GM12878 (cell line): ENCODE measurements around the gene CD34. TPM values are rescaled to one million over a fixed set of nuclear protein-coding genes. Genes with fewer than 3 reads are reported as not detected.

ENCODE experiments used
- ATAC-seq: fragments of 200-7000 bp; cut with Tn5 transposase; 3 replicates; pipeline ENCODE4 v1.9.1; 2020; ENCODE audit warnings: mild to moderate bottlenecking, moderate library complexity
- BruUV-seq: library from RNA; stranded (reverse); fragments of 400-500 nt; replicated peaks from 2 replicates; lab custom pipeline; 2021; lab: Mats Ljungman, UMichigan
- CTCF ChIA-PET: fragments of 300-600 bp; sonication (Branson Sonifier 250); formaldehyde crosslinking; extraction: SDS; loops from one replicate; lab custom pipeline; 2021; ENCODE audit warnings: inconsistent platforms; lab: Yijun Ruan, JAX
- POLR2A ChIA-PET: fragments of 350-600 bp; formaldehyde crosslinking; extraction: SDS; loops from one replicate; lab custom pipeline; 2021; ENCODE audit warnings: inconsistent platforms; lab: Charles Lee
- RAD21 ChIA-PET: fragments of 300-600 bp; sonication (Branson Sonifier 250); formaldehyde crosslinking; loops from one replicate; lab custom pipeline; 2023; ENCODE audit warnings: antibody characterized with exemption; ENCODE audit not compliant: unreplicated experiment; lab: Charles Lee
- SMC1A ChIA-PET: fragments of 300-600 bp; sonication (Branson Sonifier 250); formaldehyde crosslinking; loops from one replicate; lab custom pipeline; 2023; ENCODE audit not compliant: unreplicated experiment, uncharacterized antibody; lab: Charles Lee
- DNase-seq: peaks from one replicate; pipeline ENCODE4 v3.0.0-alpha.2; 2011; ENCODE audit warnings: low read depth, low spot score
- FAIRE-seq: peaks from 3 replicates; lab custom pipeline; 2011; peaks lifted over from hg19 to GRCh38; lab: Jason Lieb, UNC
- H2AFZ ChIP-seq: 2 replicates; pipeline ENCODE4 v1.6.0; 2011; ENCODE audit warnings: low read depth, low read length, control low read depth; ENCODE audit not compliant: control insufficient read depth
- H3K27ac ChIP-seq: 2 replicates; pipeline ENCODE4 v1.5.1; 2011; ENCODE audit warnings: control low read depth; ENCODE audit not compliant: control insufficient read depth, insufficient read depth
- H3K27me3 ChIP-seq, 2 experiments: replicated peaks in 1 of 2; 2 replicates each; pipeline versions ENCODE4 v1.6.0 to v1.6.1; 2011; ENCODE audit warnings: low read length in 1 of 2; ENCODE audit not compliant: control insufficient read depth in 2 of 2, insufficient read depth in 2 of 2
- H3K36me3 ChIP-seq, 2 experiments: 2 replicates each; pipeline ENCODE4 v1.5.1; 2011; ENCODE audit warnings: low read length in 1 of 2; ENCODE audit not compliant: control insufficient read depth in 2 of 2, insufficient read depth in 2 of 2
- H3K4me1 ChIP-seq: 2 replicates; pipeline ENCODE4 v1.6.1; 2011; ENCODE audit warnings: mild to moderate bottlenecking, low read length, moderate library complexity, mixed read lengths; ENCODE audit not compliant: control insufficient read depth, insufficient read depth
- H3K4me2 ChIP-seq: 2 replicates; pipeline ENCODE4 v1.6.0; 2011; ENCODE audit warnings: control low read depth; ENCODE audit not compliant: control insufficient read depth, insufficient read depth
- H3K4me3 ChIP-seq: fragments of 200-600 bp; sonication (generic); 2 replicates; pipeline ENCODE4 v1.5.1; 2016
- H3K79me2 ChIP-seq: 2 replicates; pipeline ENCODE4 v1.6.0; 2011; ENCODE audit warnings: low read length; ENCODE audit not compliant: control insufficient read depth, insufficient read depth
- H3K9ac ChIP-seq: 2 replicates; pipeline ENCODE4 v1.8.0; 2011; ENCODE audit warnings: low read length, control low read depth, mixed read lengths; ENCODE audit not compliant: control insufficient read depth, insufficient read depth
- H3K9me3 ChIP-seq: replicated peaks from 3 replicates; pipeline ENCODE4 v1.5.1; 2011; ENCODE audit warnings: mild to moderate bottlenecking, low read length; ENCODE audit not compliant: control insufficient read depth, insufficient read depth
- H4K20me1 ChIP-seq: 2 replicates; pipeline ENCODE4 v1.6.0; 2011; ENCODE audit not compliant: control insufficient read depth, insufficient read depth
- EZH2 ChIP-seq: IDR thresholded peaks from 2 replicates; pipeline ENCODE4 v1.6.1; 2012; ENCODE audit warnings: low read depth, mild to moderate bottlenecking, control low read depth, inconsistent platforms, low read length, borderline replicate concordance; ENCODE audit not compliant: control insufficient read depth
- MXI1 ChIP-seq: fragments of 150-350 bp; IDR thresholded peaks from 2 replicates; pipeline ENCODE4 v1.6.1; 2011; ENCODE audit warnings: low read depth, mild to moderate bottlenecking, inconsistent platforms, low read length, improper control_type of control experiment
- POLR2AphosphoS5 ChIP-seq: IDR thresholded peaks from 2 replicates; pipeline ENCODE4 v1.6.1; 2011; ENCODE audit warnings: mild to moderate bottlenecking, low read length, inconsistent platforms
- RB1 ChIP-seq: fragments of 450-650 bp; formaldehyde crosslinking; IDR thresholded peaks from 2 replicates; pipeline ENCODE4 v1.6.1; 2017; ENCODE audit warnings: mild to moderate bottlenecking, borderline replicate concordance
- SMAD5 ChIP-seq: IDR thresholded peaks from 2 replicates; pipeline ENCODE4 v1.6.1; 2016; ENCODE audit warnings: antibody characterized with exemption, low read depth
- WGBS: methylation state at CpG from one replicate; pipeline ENCODE4 v1.1.6; 2016; ENCODE audit warnings: low lambda C conversion rate; ENCODE audit not compliant: insufficient replicate concordance, insufficient coverage; ENCODE audit errors: missing lambda C conversion rate; 5-methylcytosine and 5-hydroxymethylcytosine counted together
- in situ Hi-C: fragments of 300-500 bp; cut with MboI; formaldehyde crosslinking; loops from 9 replicates; pipeline ENCODE4 v1.14.3; 2018; ENCODE audit warnings: mixed read lengths
- intact Hi-C: fragments of 100-400 bp; cut with micrococcal nuclease; formaldehyde crosslinking; loops from one replicate; pipeline ENCODE4 v1.14.2; 2022; ENCODE audit not compliant: unreplicated experiment
- polyA plus RNA-seq, 11 experiments: library from polyadenylated mRNA; depleted of rRNA in 4 of 11; unstranded in 6 of 11; stranded (reverse) in 5 of 11; fragments of >200 nt; fragmentation: Nextera tagmentation in 4 of 11; fragmentation: Illumina TruSeq in 1 of 11; extraction: Ambion mirVana in 4 of 11; extraction: Trizol in 1 of 11; gene quantifications; 1 replicate in 1 of 11; 2 replicates in 10 of 11; pipeline versions ENCODE4 v1.2.1 to v1.2.3, GENCODE V29; 2011 to 2016; ENCODE audit warnings: inconsistent platforms in 2 of 11, missing spikeins in 2 of 11, low read depth in 1 of 11
- total RNA-seq, 4 experiments: library from RNA; depleted of rRNA in 3 of 4; stranded (reverse); fragments of >200 nt in 3 of 4; fragmentation: Illumina TruSeq in 1 of 4; extraction: Trizol in 1 of 4; gene quantifications; 2 replicates each; pipeline versions ENCODE4 v1.2.1 to v1.2.3, GENCODE V29; 2013 to 2021
- TF ChIP-seq, protein P1 (sequence below): fragments of 450-650 bp; IDR thresholded peaks from 2 replicates; pipeline ENCODE4 v1.6.1; 2017; ENCODE audit warnings: low read depth, mild to moderate bottlenecking, moderate library complexity
- TF ChIP-seq, protein P2 (sequence below): fragments of 450-650 bp; IDR thresholded peaks from 2 replicates; pipeline ENCODE4 v1.6.1; 2016; ENCODE audit warnings: mild to moderate bottlenecking

The CD34 gene
- total and polyA plus RNA-seq, 10 of the 15 experiments (the other 5 are each of a cell fraction or from before 2014, with no cell fraction given): under 0.01 to 0.08 (median 0.02) TPM; not detected in 6

DNA sequence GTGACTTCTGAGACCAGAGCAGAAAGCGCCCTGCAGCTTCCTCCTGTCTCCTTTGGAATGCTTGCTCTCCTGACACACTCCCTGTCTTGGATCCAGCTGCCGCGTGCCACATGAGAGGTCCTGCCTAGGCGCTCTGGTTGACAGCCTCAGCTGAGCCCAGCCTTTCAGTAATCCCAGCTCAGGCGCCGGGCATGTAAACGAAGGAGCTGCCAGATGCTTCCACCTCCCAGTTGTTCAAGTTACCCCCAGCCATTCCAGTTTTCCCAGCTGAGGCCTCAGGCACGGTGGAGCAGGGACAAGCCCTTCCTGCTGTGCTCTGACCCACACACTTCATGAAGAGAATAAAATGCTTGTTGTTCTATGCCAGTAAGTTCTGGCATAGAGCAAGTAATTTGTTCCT is 14.3 kb upstream of the CD34 start:
- Histone ChIP-seq H3K9ac (no peak overlapping the region), H3K27me3 (peaks cover 0 to 4% of the 10 kb centered on the region in 2 experiments; a peak in 3 of 4 replicates), H3K4me2 (no peak overlapping the region), H3K4me1 (no peaks in the 10 kb centered on the region), H2AFZ (no peak overlapping the region), H3K4me3 (no peak overlapping the region)
- ChIA-PET SMC1A (interaction anchor here (1.1 kb wide), 1 partner anchor 38 kb away, joined by 4 read pairs; no protein-coding TSS in a partner anchor), POLR2A (no interaction called here)
- no TSS peak for BruUV-seq
- ATAC-seq: no peak
- no peak for TF ChIP-seq SMAD5
- TF ChIP-seq POLR2AphosphoS5: no peak
- TF ChIP-seq, protein P1, sequence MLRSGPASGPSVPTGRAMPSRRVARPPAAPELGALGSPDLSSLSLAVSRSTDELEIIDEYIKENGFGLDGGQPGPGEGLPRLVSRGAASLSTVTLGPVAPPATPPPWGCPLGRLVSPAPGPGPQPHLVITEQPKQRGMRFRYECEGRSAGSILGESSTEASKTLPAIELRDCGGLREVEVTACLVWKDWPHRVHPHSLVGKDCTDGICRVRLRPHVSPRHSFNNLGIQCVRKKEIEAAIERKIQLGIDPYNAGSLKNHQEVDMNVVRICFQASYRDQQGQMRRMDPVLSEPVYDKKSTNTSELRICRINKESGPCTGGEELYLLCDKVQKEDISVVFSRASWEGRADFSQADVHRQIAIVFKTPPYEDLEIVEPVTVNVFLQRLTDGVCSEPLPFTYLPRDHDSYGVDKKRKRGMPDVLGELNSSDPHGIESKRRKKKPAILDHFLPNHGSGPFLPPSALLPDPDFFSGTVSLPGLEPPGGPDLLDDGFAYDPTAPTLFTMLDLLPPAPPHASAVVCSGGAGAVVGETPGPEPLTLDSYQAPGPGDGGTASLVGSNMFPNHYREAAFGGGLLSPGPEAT: no peak
- TF ChIP-seq, protein P2, sequence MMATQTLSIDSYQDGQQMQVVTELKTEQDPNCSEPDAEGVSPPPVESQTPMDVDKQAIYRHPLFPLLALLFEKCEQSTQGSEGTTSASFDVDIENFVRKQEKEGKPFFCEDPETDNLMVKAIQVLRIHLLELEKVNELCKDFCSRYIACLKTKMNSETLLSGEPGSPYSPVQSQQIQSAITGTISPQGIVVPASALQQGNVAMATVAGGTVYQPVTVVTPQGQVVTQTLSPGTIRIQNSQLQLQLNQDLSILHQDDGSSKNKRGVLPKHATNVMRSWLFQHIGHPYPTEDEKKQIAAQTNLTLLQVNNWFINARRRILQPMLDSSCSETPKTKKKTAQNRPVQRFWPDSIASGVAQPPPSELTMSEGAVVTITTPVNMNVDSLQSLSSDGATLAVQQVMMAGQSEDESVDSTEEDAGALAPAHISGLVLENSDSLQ: no peak
- TF ChIP-seq MXI1: no peak
- no peak for TF ChIP-seq EZH2
- TF ChIP-seq RB1: no peak
- TF ChIP-seq, all 136 proteins: peak for 0
- intact Hi-C loops (no loop called here), in situ Hi-C loops (no loop called here)
- FAIRE-seq: no peak
- Histone ChIP-seq H3K79me2 (no peaks in the 10 kb centered on the region), H3K36me3 (no peaks in the 10 kb centered on the region), H3K9me3 (no peaks in the 10 kb centered on the region), H3K27ac (no peak overlapping the region), H4K20me1 (no peaks in the 10 kb centered on the region)
- DNase-seq: no peak
- WGBS: 66% methylated on average over 8 of the region's 8 CpGs
- ChIA-PET RAD21 (no interaction called here), CTCF (interaction anchor here (1.5 kb wide), 2 partner anchors 11 to 38 kb away, joined by 3 read pairs; no protein-coding TSS in a partner anchor)
